ENCODE data around the gene ORM1.

The ORM1 gene

GRCh38 chr9:114344692-114345091, 21.8 kb downstream of the ORM1 start:
- no peak for DNase-seq

GRCh38 chr9:114345493-114346065, 22.7 kb downstream of the ORM1 start:
- no peak for DNase-seq

GRCh38 chr9:114346146-114346545, 23.2 kb downstream of the ORM1 start:
- DNase-seq = no peak

- DNase-seq = no peak
Measured at GRCh38 chr9:114347675-114348074, 24.8 kb downstream of the ORM1 start.

- DNase-seq = no peak
Measured at GRCh38 chr9:114348261-114348905, 25.5 kb downstream of the ORM1 start.

- peak; percentile 38 for DNase-seq
Measured at GRCh38 chr9:114348906-114349482, 26.1 kb downstream of the ORM1 start.

- DNase-seq = no peak
Measured at GRCh38 chr9:114349713-114350480, 27.0 kb downstream of the ORM1 start.

GRCh38 chr9:114350636-114351401, 27.9 kb downstream of the ORM1 start:
- no peak for DNase-seq

GRCh38 chr9:114351932-114352331, 29.0 kb downstream of the ORM1 start:
- no peak for DNase-seq

- DNase-seq = no peak
Measured at GRCh38 chr9:114355821-114356220, 32.9 kb downstream of the ORM1 start.

GRCh38 chr9:114356792-114357191, 33.9 kb downstream of the ORM1 start:
- DNase-seq = no peak

- no peak for DNase-seq
Measured at GRCh38 chr9:114357360-114357759, 34.5 kb downstream of the ORM1 start.

GRCh38 chr9:114357911-114358328, 35.0 kb downstream of the ORM1 start:
- no peak for DNase-seq

- DNase-seq = no peak
Measured at GRCh38 chr9:114359801-114360200, 36.9 kb downstream of the ORM1 start.

- no peak for DNase-seq
Measured at GRCh38 chr9:114361542-114361941, 38.6 kb downstream of the ORM1 start.

GRCh38 chr9:114362394-114362793, 39.5 kb downstream of the ORM1 start:
- DNase-seq = no peak

- DNase-seq = peak; percentile 21
Measured at GRCh38 chr9:114363424-114363823, 40.5 kb downstream of the ORM1 start.

- DNase-seq = no peak
Measured at GRCh38 chr9:114364134-114365041, 41.5 kb downstream of the ORM1 start.

- no peak for DNase-seq
Measured at GRCh38 chr9:114365194-114365593, 42.3 kb downstream of the ORM1 start.

GRCh38 chr9:114366334-114367128, 43.6 kb downstream of the ORM1 start:
- peak; percentile 32 for DNase-seq

GRCh38 chr9:114367366-114367765, 44.5 kb downstream of the ORM1 start:
- DNase-seq = no peak
